ENCODE data around the gene NFKB2.

Gene NFKB2

GRCh38 chr10:102420714-102421506 lies 25.4 kb downstream of the NFKB2 start, which contains the start of gene FBXL15:
Gene FBXL15, plus strand, starts transcription at chr10:102420836. Its CDS starts 294 bp downstream, at chr10:102421130.
- in situ Hi-C loops (cut with HindIII; ENCODE audit: low sequenced_read_pairs) = no loop called here

GRCh38 chr10:102421507-102421756 lies 25.9 kb downstream of the NFKB2 start:
- in situ Hi-C loops (cut with HindIII; ENCODE audit: low sequenced_read_pairs) = no loop called here

- in situ Hi-C loops (cut with HindIII; ENCODE audit: low sequenced_read_pairs) = no loop called here
Measured at GRCh38 chr10:102421757-102422512, 26.4 kb downstream of the NFKB2 start.

GRCh38 chr10:102422545-102423129 lies 27.1 kb downstream of the NFKB2 start:
- in situ Hi-C loops (cut with HindIII; ENCODE audit: low sequenced_read_pairs) = no loop called here

- in situ Hi-C loops (cut with HindIII; ENCODE audit: low sequenced_read_pairs) = no loop called here
Measured at GRCh38 chr10:102423372-102423968, 28.0 kb downstream of the NFKB2 start.

- in situ Hi-C loops (cut with HindIII; ENCODE audit: low sequenced_read_pairs) = no loop called here
Measured at GRCh38 chr10:102424145-102424544, 28.6 kb downstream of the NFKB2 start.

- in situ Hi-C loops (cut with HindIII; ENCODE audit: low sequenced_read_pairs) = no loop called here
Measured at GRCh38 chr10:102424916-102425315, 29.4 kb downstream of the NFKB2 start.

GRCh38 chr10:102425444-102425843 lies 29.9 kb downstream of the NFKB2 start:
- in situ Hi-C loops (cut with HindIII; ENCODE audit: low sequenced_read_pairs) = no loop called here

- in situ Hi-C loops (cut with HindIII; ENCODE audit: low sequenced_read_pairs) = no loop called here
Measured at GRCh38 chr10:102426803-102427287, 31.3 kb downstream of the NFKB2 start.

- in situ Hi-C loops (cut with HindIII; ENCODE audit: low sequenced_read_pairs) = no loop called here
Measured at GRCh38 chr10:102429468-102429867, 34.0 kb downstream of the NFKB2 start.

- in situ Hi-C loops (cut with HindIII; ENCODE audit: low sequenced_read_pairs) = loop anchor here (5.0 kb wide), 1 partner anchor 49 kb away; no protein-coding TSS in a partner anchor
Measured at GRCh38 chr10:102431452-102432124, 36.1 kb downstream of the NFKB2 start.

GRCh38 chr10:102432162-102432950 lies 36.9 kb downstream of the NFKB2 start, which contains the start of gene CUEDC2:
Gene CUEDC2, minus strand, starts transcription at chr10:102432574. Its CDS starts 7,386 bp downstream, at chr10:102425188.
- in situ Hi-C loops (cut with HindIII; ENCODE audit: low sequenced_read_pairs) = loop anchor here (5.0 kb wide), 1 partner anchor 50 kb away; no protein-coding TSS in a partner anchor

GRCh38 chr10:102433619-102434046 lies 38.1 kb downstream of the NFKB2 start:
- in situ Hi-C loops (cut with HindIII; ENCODE audit: low sequenced_read_pairs) = loop anchor here (5.0 kb wide), 1 partner anchor 51 kb away; no protein-coding TSS in a partner anchor

GRCh38 chr10:102434394-102435132 lies 39.1 kb downstream of the NFKB2 start:
- in situ Hi-C loops (cut with HindIII; ENCODE audit: low sequenced_read_pairs) = loop anchor here (5.0 kb wide), 1 partner anchor 52 kb away; no protein-coding TSS in a partner anchor

- in situ Hi-C loops (cut with HindIII; ENCODE audit: low sequenced_read_pairs) = no loop called here
Measured at GRCh38 chr10:102435133-102435497, 39.6 kb downstream of the NFKB2 start.

GRCh38 chr10:102435529-102436233 lies 40.2 kb downstream of the NFKB2 start:
- in situ Hi-C loops (cut with HindIII; ENCODE audit: low sequenced_read_pairs) = no loop called here

- in situ Hi-C loops (cut with HindIII; ENCODE audit: low sequenced_read_pairs) = no loop called here
Measured at GRCh38 chr10:102436312-102436711, 40.8 kb downstream of the NFKB2 start.

- in situ Hi-C loops (cut with HindIII; ENCODE audit: low sequenced_read_pairs) = no loop called here
Measured at GRCh38 chr10:102437515-102437914, 42.0 kb downstream of the NFKB2 start.
